Keratinocyte (primary cell): ENCODE data around the gene RAB8A. TPM values are rescaled to one million over a fixed set of nuclear protein-coding genes. Genes with fewer than 3 reads are reported as not detected.

Experiments
- DNase-seq: peaks from one replicate; pipeline ENCODE4 v3.0.0-alpha.2; 2011; ENCODE audit warnings: low read depth, missing footprints, low spot score
- FAIRE-seq: peaks from 2 replicates; lab custom pipeline; 2011; peaks lifted over from hg19 to GRCh38; lab: Jason Lieb, UNC
- H2AFZ ChIP-seq: 2 replicates; pipeline ENCODE4 v1.6.0; 2012; ENCODE audit warnings: low read length, control low read depth, inconsistent platforms; ENCODE audit not compliant: control insufficient read depth
- H3K27ac ChIP-seq: 2 replicates; pipeline ENCODE4 v1.5.1; 2011; ENCODE audit warnings: low read length; ENCODE audit not compliant: control insufficient read depth, insufficient read depth
- H3K27me3 ChIP-seq: 3 replicates; pipeline ENCODE4 v1.6.0; 2011; ENCODE audit warnings: low read length; ENCODE audit not compliant: control insufficient read depth, insufficient read depth; ENCODE audit errors: extremely low read depth
- H3K36me3 ChIP-seq, 2 experiments: 2 replicates in 1 of 2; 3 replicates in 1 of 2; pipeline ENCODE4 v1.5.1; 2011; ENCODE audit warnings: low read length in 2 of 2, mild to moderate bottlenecking in 1 of 2; ENCODE audit not compliant: control insufficient read depth in 2 of 2, insufficient read depth in 2 of 2; ENCODE audit errors: extremely low read depth in 1 of 2
- H3K4me1 ChIP-seq: 3 replicates; pipeline ENCODE4 v1.5.1; 2011; ENCODE audit warnings: low read length; ENCODE audit not compliant: control insufficient read depth, insufficient read depth; ENCODE audit errors: extremely low read depth
- H3K4me2 ChIP-seq: 3 replicates; pipeline ENCODE4 v1.6.0; 2011; ENCODE audit warnings: low read depth, low read length; ENCODE audit not compliant: control insufficient read depth, insufficient read depth; ENCODE audit errors: extremely low read depth
- H3K4me3 ChIP-seq, 3 experiments: fragments of 200-600 bp in 1 of 3; sonication (generic) in 1 of 3; 2 replicates in 2 of 3; 3 replicates in 1 of 3; pipeline ENCODE4 v1.5.1; 2011 to 2016; ENCODE audit warnings: low read length in 3 of 3, mild to moderate bottlenecking in 3 of 3, control low read depth in 2 of 3, inconsistent platforms in 1 of 3, low read depth in 1 of 3, mixed read lengths in 1 of 3, mixed run types in 1 of 3, moderate library complexity in 1 of 3; ENCODE audit not compliant: control insufficient read depth in 2 of 3, insufficient read depth in 2 of 3; ENCODE audit errors: extremely low read depth in 1 of 3
- H3K79me2 ChIP-seq: 2 replicates; pipeline ENCODE4 v1.6.0; 2012; ENCODE audit warnings: low read length; ENCODE audit not compliant: control insufficient read depth, insufficient read depth
- H3K9ac ChIP-seq: 3 replicates; pipeline ENCODE4 v1.6.0; 2011; ENCODE audit warnings: low read length; ENCODE audit not compliant: control insufficient read depth, insufficient read depth; ENCODE audit errors: extremely low read depth
- H3K9me1 ChIP-seq: 3 replicates; pipeline ENCODE4 v1.6.0; 2011; ENCODE audit warnings: low read length; ENCODE audit not compliant: control insufficient read depth, insufficient read depth; ENCODE audit errors: extremely low read depth
- H3K9me3 ChIP-seq: 2 replicates; pipeline ENCODE4 v1.5.1; 2012; ENCODE audit warnings: low read depth, low read length; ENCODE audit not compliant: control insufficient read depth
- H4K20me1 ChIP-seq: 3 replicates; pipeline ENCODE4 v1.6.0; 2011; ENCODE audit warnings: low read length; ENCODE audit not compliant: control insufficient read depth, insufficient read depth; ENCODE audit errors: extremely low read depth
- CTCF ChIP-seq, 3 experiments: IDR thresholded peaks in 1 of 3; conservative IDR thresholded peaks in 1 of 3; optimal IDR thresholded peaks in 1 of 3; 2 replicates in 2 of 3; 3 replicates in 1 of 3; pipeline versions ENCODE3 to v1.5.1; 2011; ENCODE audit warnings: low read length in 3 of 3, mild to moderate bottlenecking in 3 of 3, moderate library complexity in 2 of 3, control low read depth in 1 of 3, inconsistent platforms in 1 of 3; ENCODE audit not compliant: insufficient read depth in 2 of 3; ENCODE audit errors: extremely low read depth in 1 of 3
- EZH2 ChIP-seq: IDR thresholded peaks from one replicate; pipeline ENCODE4 v1.6.1; 2012; ENCODE audit warnings: inconsistent platforms, mild to moderate bottlenecking, low read length, moderate library complexity
- dilution Hi-C: fragments of 300-500 bp; cut with MboI; formaldehyde crosslinking; loops from one replicate; pipeline ENCODE4 v1.7.0; 2020; ENCODE audit warnings: low sequenced_read_pairs; ENCODE audit not compliant: extremely low pct_ligation_motif_present
- polyA plus RNA-seq, 5 experiments: library from polyadenylated mRNA; depleted of rRNA in 3 of 5; stranded (reverse) in 3 of 5; stranded (forward) in 1 of 5; unstranded in 1 of 5; fragments of >200 nt; gene quantifications; 1 replicate in 1 of 5; 2 replicates in 3 of 5; 3 replicates in 1 of 5; pipeline versions ENCODE4 v1.2.1 to v1.2.3, GENCODE V29; 2011 to 2012; ENCODE audit warnings: missing spikeins in 2 of 5, low read depth in 1 of 5, low replicate concordance in 1 of 5

RAB8A gene
- polyA plus RNA-seq, 1 donor (not counting 4 experiments of a cell fraction or from before 2014, with no cell fraction given): 95.1 TPM

DNA sequence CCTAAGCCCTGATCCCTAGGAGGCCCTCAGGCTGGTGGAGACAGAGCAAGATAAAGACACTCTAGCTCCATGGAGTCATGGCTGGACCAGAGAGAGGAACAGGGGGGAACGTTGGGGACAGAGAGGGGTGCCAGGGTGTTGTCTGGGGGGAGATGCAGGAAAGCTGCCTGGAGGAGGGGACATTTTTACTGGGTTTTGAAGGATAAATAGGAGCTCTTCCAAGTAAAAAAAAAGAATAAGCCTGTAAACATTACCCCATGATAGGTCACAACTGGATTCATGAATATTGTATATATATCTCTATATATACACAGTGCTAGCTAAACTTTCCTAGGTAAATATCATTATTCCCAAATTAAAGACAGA lies 32.5 kb downstream of the RAB8A start:
- Histone ChIP-seq H3K36me3 (no peaks in the 10 kb centered on the region), H3K27me3 (no peaks in the 10 kb centered on the region), H3K4me3 (no peak overlapping the region), H3K4me2 (no peak overlapping the region), H3K27ac (no peak overlapping the region), H3K4me1 (peaks cover 5% of the 10 kb centered on the region), H3K79me2 (no peaks in the 10 kb centered on the region), H3K9me3 (no peaks in the 10 kb centered on the region), H3K9ac (no peak overlapping the region), H4K20me1 (no peaks in the 10 kb centered on the region), H3K9me1 (no peaks in the 10 kb centered on the region), H2AFZ (no peak overlapping the region)
- dilution Hi-C loops: no loop called here
- DNase-seq (no peak), FAIRE-seq (no peak)
- TF ChIP-seq CTCF (optimal IDR thresholded peaks at IDR 0.05 in 1 of 3, IDR thresholded peaks at IDR 0.05 in 1 of 3, conservative IDR thresholded peaks at IDR 0.05 in 1 of 3; ENCODE audit: extremely low read depth in 1 of 3, insufficient read depth in 2 of 3, low read length in 3 of 3) (no peak), EZH2 (no peak)

DNA sequence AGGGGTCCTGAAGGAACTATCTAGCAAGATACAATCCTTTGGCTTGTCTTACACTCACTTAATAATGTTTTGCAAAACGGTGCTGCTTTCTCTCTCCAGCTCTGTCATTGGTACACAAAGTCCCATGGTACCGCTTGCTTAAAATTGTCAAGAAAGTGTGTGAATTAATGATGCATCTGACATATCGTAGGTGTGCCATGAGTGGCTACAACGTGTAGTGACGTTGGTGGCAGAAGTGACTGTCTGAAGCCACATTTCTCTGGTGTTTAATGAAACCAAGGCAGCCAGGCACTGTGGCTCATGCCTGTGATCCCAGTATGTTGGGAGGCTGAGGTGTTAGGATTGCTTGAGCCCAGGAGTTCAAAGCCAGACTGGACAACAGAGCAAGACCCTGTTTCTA lies 34.4 kb downstream of the RAB8A start:
- no peak overlapping the region for H3K27ac ChIP-seq
- FAIRE-seq (no peak), DNase-seq (no peak)
- no peak overlapping the region for H3K4me3 ChIP-seq
- peaks cover 5% of the 10 kb centered on the region for H3K4me1 ChIP-seq
- dilution Hi-C loops: no loop called here
- H3K9me1 ChIP-seq: no peaks in the 10 kb centered on the region
- H3K9me3 ChIP-seq: no peaks in the 10 kb centered on the region
- no peaks in the 10 kb centered on the region for H3K36me3 ChIP-seq
- H3K79me2 ChIP-seq: no peaks in the 10 kb centered on the region
- no peaks in the 10 kb centered on the region for H3K27me3 ChIP-seq
- H4K20me1 ChIP-seq: no peaks in the 10 kb centered on the region
- no peak overlapping the region for H3K4me2 ChIP-seq
- H3K9ac ChIP-seq: no peak overlapping the region
- no peak overlapping the region for H2AFZ ChIP-seq
- TF ChIP-seq EZH2 (no peak), CTCF (optimal IDR thresholded peaks at IDR 0.05 in 1 of 3, IDR thresholded peaks at IDR 0.05 in 1 of 3, conservative IDR thresholded peaks at IDR 0.05 in 1 of 3; ENCODE audit: extremely low read depth in 1 of 3, insufficient read depth in 2 of 3, low read length in 3 of 3) (no peak)
